Frontal cortex (tissue), 4 donors: ENCODE results near the gene TMEM175. TPM values are rescaled to one million over a fixed set of nuclear protein-coding genes. Genes with fewer than 3 reads are reported as not detected.
"Not testable (repeated sequence)": the region's sequence is repeated elsewhere in the genome, so short reads cannot be mapped to it uniquely, and the experiment has no call there.

Experiments
- DNase-seq, 2 donors: peaks; one replicate each; pipeline ENCODE4 v3.0.0; 2012; ENCODE audit warnings: low spot score in 2 of 2
- FAIRE-seq: peaks from 2 replicates; lab custom pipeline; 2012; peaks lifted over from hg19 to GRCh38; lab: Jason Lieb, UNC
- total RNA-seq: library from RNA; depleted of rRNA; stranded (reverse); fragments of >200 nt; gene quantifications from one replicate; pipeline ENCODE4 v1.2.3, GENCODE V29; 2014
- donor health status: control.
- donor health status: control.
- donor health status: control.

TMEM175 gene
- total RNA-seq, 1 donor from 2014 or later: 18.8 TPM

DNA sequence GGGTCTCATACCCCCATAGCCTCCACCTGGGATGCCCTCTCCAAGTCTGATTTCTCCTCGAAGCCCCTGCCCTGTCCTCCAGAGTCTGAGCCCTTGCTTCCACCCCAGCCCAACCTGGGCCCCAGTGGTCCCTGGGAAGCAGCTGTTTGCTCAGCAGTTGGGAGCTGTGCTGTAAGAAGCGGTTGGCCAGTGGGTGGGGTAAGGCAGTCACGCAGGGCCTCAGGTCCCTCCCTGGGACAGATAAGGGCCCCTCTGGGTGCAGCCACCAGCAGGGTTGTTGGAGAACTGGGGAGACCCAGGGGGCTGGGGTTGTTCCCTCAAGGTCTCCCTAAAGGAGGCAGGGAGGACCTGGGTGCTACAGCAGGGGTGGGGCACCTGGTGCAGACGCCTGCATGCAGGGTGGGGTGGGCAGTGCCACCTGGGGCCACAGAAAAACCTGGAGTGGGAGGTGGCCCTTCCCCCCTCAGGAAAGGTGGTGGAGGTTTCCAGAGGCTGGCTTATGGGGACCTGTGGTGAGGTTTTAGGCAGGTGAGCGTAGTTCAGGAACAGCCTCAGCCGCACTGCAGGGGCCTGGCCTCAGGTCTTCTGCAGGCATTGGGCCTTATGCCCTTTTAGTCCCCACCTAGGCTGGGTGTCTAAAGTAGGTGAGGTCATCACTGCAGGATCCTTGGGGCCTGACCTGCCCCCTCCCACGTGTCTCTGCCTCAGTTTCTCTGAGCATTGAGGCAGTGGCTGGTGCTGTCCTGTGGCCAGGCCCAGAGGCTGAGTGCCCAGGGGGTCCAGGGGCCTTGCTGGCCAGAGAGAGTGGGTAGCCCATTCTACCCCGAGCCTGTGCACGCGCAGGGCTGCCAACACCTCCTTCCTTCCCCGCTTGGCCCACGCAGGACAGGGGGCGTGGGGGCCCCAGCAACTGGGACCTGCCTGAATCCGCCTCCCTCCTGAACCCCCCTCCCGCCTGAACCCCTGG, 64.1 kb downstream of the TMEM175 start:
- no peak for DNase-seq
- FAIRE-seq: no peak

DNA sequence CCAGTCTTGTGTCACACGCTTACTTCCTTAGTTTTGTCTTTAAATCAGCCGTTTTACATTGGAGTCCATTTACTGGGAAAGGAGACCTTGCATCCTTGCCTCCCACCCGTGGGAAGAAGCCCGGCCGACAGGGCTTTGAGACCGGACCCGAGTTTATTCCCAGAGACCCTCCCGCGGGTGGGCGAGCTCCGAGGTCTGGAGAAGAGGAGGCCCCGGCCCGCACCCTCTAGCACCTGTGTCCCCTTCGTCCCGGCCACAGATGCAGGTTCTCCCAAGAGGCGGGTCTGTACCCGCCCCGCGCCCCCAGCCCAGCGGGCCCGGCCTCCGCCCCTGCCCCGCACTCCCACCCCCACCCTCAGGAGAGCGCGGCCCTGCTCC, 64.7 kb downstream of the TMEM175 start:
- FAIRE-seq (no peak), DNase-seq (no peak)

DNA sequence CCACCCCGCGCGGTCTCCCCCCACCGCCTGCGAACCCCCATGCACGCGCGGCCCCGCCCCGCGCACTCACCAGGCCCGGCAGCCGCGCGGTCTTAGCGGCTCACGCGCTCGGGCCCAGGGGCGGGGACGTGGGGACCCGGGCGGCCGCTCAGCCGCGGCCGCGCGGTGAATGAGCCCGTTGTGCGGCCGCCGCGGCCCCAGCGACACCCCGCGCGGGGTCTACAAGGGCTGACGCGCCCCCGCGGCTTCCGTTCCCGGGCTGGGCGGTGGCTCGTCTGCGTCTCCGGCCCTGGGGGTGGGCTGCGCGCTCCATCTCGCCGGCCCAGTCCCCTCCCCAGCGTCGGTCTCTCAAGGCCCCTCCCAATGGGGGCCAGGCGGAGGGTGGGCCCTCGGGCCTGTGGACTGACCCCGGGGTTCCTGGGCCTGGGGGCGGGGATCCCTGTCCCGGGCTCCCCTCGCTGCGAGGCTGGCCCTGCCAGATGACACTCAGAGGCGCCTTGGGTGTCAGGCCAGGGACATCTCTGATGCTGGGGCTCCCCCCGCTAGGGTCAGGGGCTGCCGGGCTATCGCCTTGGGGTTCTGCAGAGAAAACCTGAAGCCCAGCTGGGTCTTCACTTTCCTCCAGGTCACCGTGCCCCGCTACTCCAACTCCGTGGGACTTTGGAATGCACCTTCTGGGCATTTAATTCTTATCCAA, 65.3 kb downstream of the TMEM175 start:
- no peak for FAIRE-seq
- DNase-seq: peak; percentile 89 to 90

DNA sequence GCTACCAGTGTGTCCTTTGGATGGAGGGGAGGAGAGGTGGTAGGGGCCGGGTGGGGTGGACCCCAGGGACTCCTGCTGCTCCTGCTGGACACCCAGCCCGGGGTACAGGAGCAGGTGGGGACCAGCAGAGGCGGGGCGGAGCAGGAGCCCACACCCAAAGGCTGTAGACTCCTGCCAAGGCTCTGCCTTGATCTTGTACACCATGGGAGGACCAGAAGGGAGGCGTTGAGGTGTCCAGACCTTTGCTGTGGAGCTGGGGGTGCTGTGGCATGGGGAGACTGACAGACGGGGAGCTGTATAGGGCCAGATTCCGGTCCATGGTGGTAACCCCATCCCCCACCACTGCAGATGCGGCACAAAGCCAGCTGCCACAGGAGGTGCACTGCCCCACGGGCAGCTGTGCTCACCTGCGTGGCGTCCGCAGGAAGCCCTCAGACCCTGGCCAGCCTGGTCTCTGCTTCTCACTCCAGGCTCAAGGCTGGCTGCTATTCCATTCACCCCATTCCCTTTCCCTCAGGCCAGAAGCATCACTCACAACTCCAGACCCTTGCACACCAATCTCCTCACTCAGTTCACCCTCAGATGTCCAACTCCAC, 65.9 kb downstream of the TMEM175 start:
- DNase-seq (no peak), FAIRE-seq (no peak)

DNA sequence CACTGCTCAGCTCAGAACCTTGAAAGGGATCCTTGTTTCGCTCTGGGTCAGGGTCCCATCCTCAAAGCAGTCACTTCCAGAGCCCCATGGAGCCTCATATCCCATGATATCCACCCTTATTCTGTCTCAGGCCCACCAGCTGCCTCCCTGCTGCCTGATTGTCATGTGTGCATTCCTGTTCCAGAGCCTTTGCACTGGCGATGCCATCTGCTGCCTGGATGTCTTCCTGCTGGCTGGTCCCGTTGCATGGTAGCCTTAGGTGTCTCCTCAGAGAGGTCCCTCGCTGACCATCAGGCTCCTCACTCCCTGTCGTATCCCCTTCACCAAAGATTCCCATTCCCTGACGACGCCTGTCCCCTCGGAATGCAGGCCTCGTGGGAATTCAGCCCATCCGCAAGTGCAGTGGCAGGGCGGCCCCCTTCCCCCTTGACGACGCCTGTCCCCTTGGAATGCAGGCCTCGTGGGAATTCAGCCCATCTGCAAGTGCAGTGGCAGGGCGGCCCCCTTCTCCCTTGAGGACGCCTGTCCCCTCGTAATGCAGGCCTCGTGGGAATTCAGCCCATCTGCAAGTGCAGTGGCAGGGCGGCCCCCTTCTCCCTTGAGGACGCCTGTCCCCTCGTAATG, 67.1 kb downstream of the TMEM175 start:
- DNase-seq, FAIRE-seq: not testable (repeated sequence)

DNA sequence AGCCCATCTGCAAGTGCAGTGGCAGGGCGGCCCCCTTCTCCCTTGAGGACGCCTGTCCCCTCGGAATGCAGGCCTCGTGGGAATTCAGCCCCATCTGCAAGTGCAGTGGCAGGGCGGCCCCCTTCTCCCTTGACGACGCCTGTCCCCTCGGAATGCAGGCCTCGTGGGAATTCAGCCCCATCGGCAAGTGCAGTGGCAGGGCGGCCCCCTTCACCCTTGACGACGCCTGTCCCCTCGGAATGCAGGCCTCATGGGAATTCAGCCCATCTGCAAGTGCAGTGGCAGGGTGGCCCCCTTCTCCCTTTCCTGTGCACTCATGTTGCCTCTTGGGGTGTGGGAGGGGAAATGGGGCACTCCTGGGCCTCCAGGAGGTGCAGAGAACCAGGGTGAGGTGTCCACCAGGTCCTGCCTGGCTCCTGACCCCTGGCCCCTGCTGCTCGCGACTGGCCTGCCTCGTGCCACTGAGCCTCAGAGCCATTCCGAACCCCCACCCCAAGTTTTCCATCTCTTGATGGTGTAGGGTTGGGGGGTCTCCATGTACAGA, 67.7 kb downstream of the TMEM175 start:
- no peak for FAIRE-seq
- DNase-seq: no peak

DNA sequence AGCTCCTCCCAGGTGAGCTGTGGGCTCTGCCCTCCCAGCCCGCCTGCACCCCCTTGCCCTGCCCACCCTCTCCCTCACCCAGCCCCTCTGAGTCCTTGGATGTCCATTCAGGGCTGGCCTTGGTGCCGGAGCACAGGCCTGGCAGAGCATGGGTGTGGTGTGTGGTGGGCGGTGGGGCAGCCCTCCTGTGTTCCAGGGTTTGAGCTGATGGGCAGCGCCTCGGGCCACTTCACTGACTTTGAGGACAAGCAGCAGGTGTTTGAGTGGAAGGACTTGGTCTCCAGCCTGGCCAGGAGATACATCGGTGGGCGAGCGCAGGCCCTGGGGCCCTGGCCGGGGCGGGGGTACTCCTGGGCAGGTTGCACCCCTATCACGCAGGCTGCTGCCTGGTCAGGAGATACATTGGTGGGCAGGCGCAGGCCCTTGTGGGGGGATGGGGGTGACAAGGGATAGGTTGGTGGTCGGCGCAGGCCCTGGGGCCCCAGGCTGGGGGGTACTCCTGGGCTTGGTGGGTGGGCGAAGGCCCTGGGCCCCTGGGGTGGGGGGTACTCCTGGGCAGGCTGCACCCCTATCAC, 68.5 kb downstream of the TMEM175 start:
- DNase-seq (no peak), FAIRE-seq (no peak)

DNA sequence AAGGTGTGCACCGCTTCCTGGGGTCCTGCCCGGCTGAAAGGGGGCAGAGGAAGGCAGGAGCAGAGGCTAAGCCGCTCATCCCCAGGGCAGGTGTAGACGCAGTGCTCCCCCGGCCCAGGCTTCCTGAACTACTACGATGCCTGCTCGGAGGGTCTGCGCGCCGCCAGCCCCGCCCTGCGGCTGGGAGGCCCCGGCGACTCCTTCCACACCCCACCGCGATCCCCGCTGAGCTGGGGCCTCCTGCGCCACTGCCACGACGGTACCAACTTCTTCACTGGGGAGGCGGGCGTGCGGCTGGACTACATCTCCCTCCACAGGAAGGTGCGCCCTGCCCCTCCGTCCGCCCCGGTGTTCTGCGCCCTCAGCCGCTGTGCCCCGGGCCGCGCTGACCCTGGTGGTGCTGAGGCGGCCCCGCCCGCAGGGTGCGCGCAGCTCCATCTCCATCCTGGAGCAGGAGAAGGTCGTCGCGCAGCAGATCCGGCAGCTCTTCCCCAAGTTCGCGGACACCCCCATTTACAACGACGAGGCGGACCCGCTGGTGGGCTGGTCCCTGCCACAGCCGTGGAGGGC, 69.4 kb downstream of the TMEM175 start:
- DNase-seq (no peak), FAIRE-seq (no peak)

DNA sequence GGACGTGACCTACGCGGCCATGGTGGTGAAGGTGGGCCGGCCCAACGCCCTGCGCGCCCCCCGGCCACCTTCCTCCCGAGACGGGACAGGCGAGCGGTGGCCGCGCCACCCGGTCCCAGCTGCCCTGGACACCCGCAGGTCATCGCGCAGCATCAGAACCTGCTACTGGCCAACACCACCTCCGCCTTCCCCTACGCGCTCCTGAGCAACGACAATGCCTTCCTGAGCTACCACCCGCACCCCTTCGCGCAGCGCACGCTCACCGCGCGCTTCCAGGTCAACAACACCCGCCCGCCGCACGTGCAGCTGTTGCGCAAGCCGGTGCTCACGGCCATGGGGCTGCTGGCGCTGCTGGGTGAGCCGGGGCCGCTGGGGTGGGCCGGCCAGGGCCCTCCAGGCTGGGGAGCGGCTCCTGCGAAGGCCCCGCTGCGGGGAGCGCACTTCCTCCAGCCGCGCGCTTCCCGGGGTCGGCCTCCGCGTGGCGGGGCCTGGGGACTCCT, 69.9 kb downstream of the TMEM175 start:
- DNase-seq (no peak), FAIRE-seq (no peak)

DNA sequence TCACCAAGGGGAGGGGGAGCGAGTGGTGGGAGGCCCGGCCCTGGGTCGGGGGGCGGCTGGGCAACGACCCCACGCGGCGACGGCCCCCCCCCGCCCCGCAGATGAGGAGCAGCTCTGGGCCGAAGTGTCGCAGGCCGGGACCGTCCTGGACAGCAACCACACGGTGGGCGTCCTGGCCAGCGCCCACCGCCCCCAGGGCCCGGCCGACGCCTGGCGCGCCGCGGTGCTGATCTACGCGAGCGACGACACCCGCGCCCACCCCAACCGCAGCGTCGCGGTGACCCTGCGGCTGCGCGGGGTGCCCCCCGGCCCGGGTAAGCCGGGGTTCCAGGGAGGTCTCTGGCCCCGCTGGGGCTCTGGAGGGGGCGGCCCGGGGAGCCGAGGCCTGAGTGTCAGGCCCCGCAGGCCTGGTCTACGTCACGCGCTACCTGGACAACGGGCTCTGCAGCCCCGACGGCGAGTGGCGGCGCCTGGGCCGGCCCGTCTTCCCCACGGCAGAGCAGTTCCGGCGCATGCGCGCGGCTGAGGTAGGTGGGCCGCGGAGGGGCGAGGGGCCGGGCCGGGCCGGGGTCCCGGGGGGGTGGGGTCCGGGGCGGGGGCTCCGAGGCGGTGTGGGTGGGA, 70.5 kb downstream of the TMEM175 start:
- DNase-seq (no peak), FAIRE-seq (no peak)

DNA sequence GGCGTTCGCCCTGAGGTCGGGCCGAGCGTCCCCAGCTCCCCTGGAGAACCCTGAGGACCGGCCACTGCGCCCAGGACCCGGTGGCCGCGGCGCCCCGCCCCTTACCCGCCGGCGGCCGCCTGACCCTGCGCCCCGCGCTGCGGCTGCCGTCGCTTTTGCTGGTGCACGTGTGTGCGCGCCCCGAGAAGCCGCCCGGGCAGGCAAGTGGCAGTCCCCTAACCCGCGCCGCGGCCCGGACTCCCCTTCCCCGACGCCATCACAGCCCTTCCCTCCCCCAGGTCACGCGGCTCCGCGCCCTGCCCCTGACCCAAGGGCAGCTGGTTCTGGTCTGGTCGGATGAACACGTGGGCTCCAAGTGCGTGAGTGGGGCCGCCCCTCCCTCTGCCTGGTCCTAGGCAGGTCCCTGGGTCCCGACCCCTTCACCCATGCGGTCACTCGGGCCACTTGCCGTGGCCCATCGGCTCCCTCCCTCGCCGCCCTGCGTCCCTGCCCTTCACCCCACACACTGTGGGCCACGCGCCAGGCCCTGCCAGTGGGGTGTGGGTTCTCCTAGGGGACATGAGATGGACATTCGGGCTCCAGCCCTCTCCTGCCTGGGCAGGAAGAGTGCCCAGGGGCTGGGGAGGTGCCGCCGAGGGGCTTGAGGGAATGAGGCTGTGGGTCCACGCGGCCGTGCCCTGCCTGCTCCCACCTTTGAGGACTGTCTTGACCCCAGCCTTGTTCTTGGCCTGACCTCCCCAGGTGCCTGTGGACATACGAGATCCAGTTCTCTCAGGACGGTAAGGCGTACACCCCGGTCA, 71.2 kb downstream of the TMEM175 start:
- FAIRE-seq: no peak
- no peak for DNase-seq

DNA sequence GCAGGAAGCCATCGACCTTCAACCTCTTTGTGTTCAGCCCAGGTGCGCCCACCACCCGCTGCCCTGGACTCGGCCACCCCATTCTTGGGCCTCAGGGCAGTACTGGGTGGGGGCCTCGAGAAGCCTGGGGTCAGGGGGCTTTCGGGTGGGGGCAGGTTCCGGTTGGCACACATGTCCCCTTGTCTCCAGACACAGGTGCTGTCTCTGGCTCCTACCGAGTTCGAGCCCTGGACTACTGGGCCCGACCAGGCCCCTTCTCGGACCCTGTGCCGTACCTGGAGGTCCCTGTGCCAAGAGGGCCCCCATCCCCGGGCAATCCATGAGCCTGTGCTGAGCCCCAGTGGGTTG, 71.8 kb downstream of the TMEM175 start:
- no peak for DNase-seq
- no peak for FAIRE-seq

DNA sequence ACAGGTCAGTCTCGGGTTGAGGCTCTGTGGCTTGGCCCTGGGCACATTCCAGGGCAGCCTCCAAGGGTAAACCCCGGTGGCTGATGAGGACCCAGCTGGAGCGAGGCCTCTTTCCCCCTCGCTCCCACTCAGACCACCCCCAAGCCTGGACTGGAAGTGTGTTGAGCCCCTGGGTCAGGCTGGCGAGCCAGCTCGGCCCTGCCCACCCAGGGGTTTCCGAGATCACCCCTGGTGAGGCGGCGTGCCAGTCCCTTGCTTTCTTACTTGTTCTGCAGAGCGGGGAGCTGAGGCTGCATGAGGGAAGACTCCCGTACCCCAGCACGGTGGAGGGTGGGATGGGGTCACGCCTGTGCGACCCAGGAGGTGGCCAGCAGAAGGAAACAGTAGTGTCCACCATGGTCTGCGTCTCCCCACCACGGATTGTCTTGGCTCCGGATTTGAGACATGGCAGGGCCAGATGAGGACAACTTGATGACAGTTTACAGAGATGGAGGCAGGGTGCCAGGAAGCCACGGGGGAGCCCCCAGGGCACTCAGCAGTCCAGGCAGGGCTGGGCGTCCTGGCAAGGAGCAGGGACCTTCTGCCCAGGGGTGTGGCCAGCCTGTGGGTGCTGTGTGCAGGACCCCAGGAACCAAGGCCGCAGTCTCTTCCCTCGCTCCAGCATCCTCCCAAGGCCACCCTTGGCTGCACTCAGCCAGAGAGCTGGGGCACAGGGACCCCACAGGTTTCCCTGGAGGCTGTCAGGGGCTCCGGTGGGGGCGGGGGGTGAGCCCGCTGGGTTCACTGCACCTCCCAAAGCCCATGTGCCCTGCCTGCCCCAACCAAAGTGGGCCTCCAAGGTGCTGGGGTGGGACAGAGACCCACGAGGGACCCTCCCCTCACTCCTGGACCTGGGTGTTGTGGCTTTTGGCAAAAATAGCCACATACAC, 72.6 kb downstream of the TMEM175 start:
- no peak for DNase-seq
- no peak for FAIRE-seq

DNA sequence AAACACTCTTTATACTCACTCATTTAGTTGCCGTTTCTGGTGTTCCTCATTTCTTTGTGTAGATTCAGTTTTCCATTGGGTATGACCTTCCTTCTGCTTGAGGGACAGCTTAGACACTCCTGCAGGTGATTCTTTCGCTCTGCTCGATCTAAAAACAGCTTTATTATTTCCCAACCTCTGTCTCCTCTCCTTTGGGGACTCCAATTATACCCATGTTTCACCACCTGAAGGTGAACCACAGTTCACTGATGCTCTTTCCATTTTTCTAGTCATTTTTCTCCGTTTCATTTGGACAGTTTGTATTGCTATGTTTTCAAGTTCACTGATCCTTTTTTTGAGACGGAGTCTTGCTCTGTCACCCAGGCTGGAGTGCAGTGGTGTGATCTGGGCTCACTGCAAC, 74.6 kb downstream of the TMEM175 start:
- DNase-seq (no peak), FAIRE-seq (no peak)
